A673 (cell line): ENCODE data around the gene TEDDM1. TPM values are rescaled to one million over a fixed set of nuclear protein-coding genes. Genes with fewer than 3 reads are reported as not detected.

Source experiments
- BruUV-seq: library from RNA; stranded (reverse); fragments of 400-500 nt; replicated peaks from 2 replicates; lab custom pipeline; 2021; lab: Mats Ljungman, UMichigan
- CTCF ChIA-PET: fragments of 300-600 bp; sonication (Branson Sonifier 250); formaldehyde crosslinking; loops from one replicate; lab custom pipeline; 2022; ENCODE audit warnings: antibody characterized with exemption; lab: Charles Lee
- POLR2A ChIA-PET: fragments of 300-600 bp; sonication (Branson Sonifier 250); formaldehyde crosslinking; loops from one replicate; lab custom pipeline; 2022; ENCODE audit warnings: antibody characterized with exemption; ENCODE audit not compliant: low non-redundant PET; lab: Charles Lee
- DNase-seq: peaks from one replicate; pipeline ENCODE4 v3.0.0-alpha.2; 2015; ENCODE audit warnings: low spot score
- H3K27ac ChIP-seq: fragments of 200-600 bp; sonication (generic); 2 replicates; pipeline ENCODE4 v1.5.1; 2016; ENCODE audit warnings: mixed run types, low read depth, mild to moderate bottlenecking, mixed read lengths, antibody characterized with exemption, low read length; ENCODE audit not compliant: poor library complexity, severe bottlenecking
- H3K27me3 ChIP-seq: fragments of 200-600 bp; sonication (generic); replicated peaks from 2 replicates; pipeline ENCODE4 v1.6.1; 2017; ENCODE audit warnings: mixed run types, low read depth, mild to moderate bottlenecking, mixed read lengths, antibody characterized with exemption, low read length; ENCODE audit not compliant: insufficient read depth, poor library complexity
- H3K36me3 ChIP-seq: fragments of 200-600 bp; sonication (generic); 2 replicates; pipeline ENCODE4 v1.6.1; 2016; ENCODE audit warnings: mixed run types, mild to moderate bottlenecking, mixed read lengths, antibody characterized with exemption, low read length; ENCODE audit not compliant: insufficient read depth, poor library complexity, severe bottlenecking
- H3K4me1 ChIP-seq: fragments of 200-600 bp; sonication (generic); 2 replicates; pipeline ENCODE4 v1.6.1; 2017; ENCODE audit warnings: mixed run types, mild to moderate bottlenecking, mixed read lengths, antibody characterized with exemption, low read length; ENCODE audit not compliant: insufficient read depth, poor library complexity, severe bottlenecking
- H3K4me3 ChIP-seq: fragments of 200-600 bp; sonication (generic); 2 replicates; pipeline ENCODE4 v1.5.1; 2016; ENCODE audit warnings: low read depth, mixed run types, mild to moderate bottlenecking, mixed read lengths, low read length; ENCODE audit not compliant: poor library complexity, severe bottlenecking
- H3K9me3 ChIP-seq: fragments of 200-600 bp; sonication (generic); 2 replicates; pipeline ENCODE4 v1.6.1; 2016; ENCODE audit warnings: mixed run types, low read depth, mild to moderate bottlenecking, mixed read lengths, antibody characterized with exemption, low read length; ENCODE audit not compliant: poor library complexity, severe bottlenecking
- EZH2 ChIP-seq: fragments of 200-600 bp; sonication (generic); IDR thresholded peaks from 2 replicates; pipeline ENCODE4 v1.6.1; 2017; ENCODE audit warnings: borderline replicate concordance, low read depth, mild to moderate bottlenecking, mixed read lengths, antibody characterized with exemption, low read length; ENCODE audit not compliant: poor library complexity, severe bottlenecking
- intact Hi-C: fragments of 100-400 bp; cut with micrococcal nuclease; formaldehyde crosslinking; loops from one replicate; pipeline ENCODE4 v1.10.0; 2022; ENCODE audit not compliant: unreplicated experiment
- total RNA-seq: library from RNA; stranded (reverse); gene quantifications from 2 replicates; pipeline ENCODE4 v1.2.3, GENCODE V29; 2021
- TF ChIP-seq, protein P1 (sequence below): fragments of 300-800, 200-600 bp; sonication (generic); conservative IDR thresholded peaks from 2 replicates; pipeline ENCODE4 v1.5.1; 2017; ENCODE audit warnings: low read depth, mild to moderate bottlenecking, antibody characterized with exemption, low read length, moderate library complexity, mixed read lengths

The TEDDM1 gene
- total RNA-seq, 1 experiment from 2014 or later = not detected

- no peaks in the 10 kb centered on the region for H3K4me1 ChIP-seq
- ChIA-PET CTCF (no interaction called here), POLR2A (no interaction called here)
- H3K27ac ChIP-seq = no peak overlapping the region
- BruUV-seq = no TSS peak
- no peak for DNase-seq
- H3K27me3 ChIP-seq = peaks cover 19% of the 10 kb centered on the region
- TF ChIP-seq EZH2 = no peak
- TF ChIP-seq, protein P1, sequence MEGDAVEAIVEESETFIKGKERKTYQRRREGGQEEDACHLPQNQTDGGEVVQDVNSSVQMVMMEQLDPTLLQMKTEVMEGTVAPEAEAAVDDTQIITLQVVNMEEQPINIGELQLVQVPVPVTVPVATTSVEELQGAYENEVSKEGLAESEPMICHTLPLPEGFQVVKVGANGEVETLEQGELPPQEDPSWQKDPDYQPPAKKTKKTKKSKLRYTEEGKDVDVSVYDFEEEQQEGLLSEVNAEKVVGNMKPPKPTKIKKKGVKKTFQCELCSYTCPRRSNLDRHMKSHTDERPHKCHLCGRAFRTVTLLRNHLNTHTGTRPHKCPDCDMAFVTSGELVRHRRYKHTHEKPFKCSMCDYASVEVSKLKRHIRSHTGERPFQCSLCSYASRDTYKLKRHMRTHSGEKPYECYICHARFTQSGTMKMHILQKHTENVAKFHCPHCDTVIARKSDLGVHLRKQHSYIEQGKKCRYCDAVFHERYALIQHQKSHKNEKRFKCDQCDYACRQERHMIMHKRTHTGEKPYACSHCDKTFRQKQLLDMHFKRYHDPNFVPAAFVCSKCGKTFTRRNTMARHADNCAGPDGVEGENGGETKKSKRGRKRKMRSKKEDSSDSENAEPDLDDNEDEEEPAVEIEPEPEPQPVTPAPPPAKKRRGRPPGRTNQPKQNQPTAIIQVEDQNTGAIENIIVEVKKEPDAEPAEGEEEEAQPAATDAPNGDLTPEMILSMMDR = no peak
- intact Hi-C loops = no loop called here
- H3K4me3 ChIP-seq = no peak overlapping the region
- no peaks in the 10 kb centered on the region for H3K36me3 ChIP-seq
- H3K9me3 ChIP-seq = no peaks in the 10 kb centered on the region
These were observed 13.0 kb upstream of the TEDDM1 start for GRCh38 chr1:182413486-182413885.

DNA sequence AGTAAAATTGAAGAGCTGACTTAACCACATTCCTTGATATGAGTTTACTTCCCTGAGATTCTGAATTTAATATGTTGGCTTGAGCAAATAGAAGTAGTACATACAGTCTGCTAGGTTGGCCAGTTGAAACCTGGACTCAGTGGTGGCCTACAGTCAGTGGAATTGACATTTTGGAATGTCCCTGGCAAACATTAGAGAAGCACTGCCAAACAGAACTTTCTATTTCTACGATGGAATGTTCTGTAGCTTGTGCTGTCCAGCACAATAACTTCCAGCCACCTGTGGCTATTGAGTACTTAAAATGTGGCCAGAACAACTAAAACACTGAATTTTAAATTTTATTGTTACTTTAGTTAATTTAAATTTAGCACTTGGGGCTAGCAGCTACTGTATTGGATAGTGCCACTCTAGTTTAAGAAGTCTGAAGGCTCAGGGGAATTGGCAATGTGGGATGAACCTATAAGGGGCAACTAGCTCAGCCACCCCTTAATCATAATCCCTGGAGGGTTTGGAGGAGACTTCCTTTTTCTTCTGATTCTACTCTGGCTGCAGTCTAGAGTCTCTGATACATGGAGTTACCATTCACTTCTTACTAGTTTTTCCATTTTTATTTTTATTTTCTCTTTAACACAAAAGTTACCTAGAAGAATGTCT is 10.3 kb upstream of the TEDDM1 start:
- intact Hi-C loops = no loop called here
- no peak for TF ChIP-seq EZH2
- TF ChIP-seq, protein P1 = no peak
- ChIA-PET CTCF (no interaction called here), POLR2A (no interaction called here)
- Histone ChIP-seq H3K27ac (no peak overlapping the region), H3K4me3 (no peak overlapping the region), H3K9me3 (no peaks in the 10 kb centered on the region), H3K36me3 (no peaks in the 10 kb centered on the region), H3K27me3 (peaks cover 21% of the 10 kb centered on the region), H3K4me1 (no peaks in the 10 kb centered on the region)
- no peak for DNase-seq
- BruUV-seq = no TSS peak

DNA sequence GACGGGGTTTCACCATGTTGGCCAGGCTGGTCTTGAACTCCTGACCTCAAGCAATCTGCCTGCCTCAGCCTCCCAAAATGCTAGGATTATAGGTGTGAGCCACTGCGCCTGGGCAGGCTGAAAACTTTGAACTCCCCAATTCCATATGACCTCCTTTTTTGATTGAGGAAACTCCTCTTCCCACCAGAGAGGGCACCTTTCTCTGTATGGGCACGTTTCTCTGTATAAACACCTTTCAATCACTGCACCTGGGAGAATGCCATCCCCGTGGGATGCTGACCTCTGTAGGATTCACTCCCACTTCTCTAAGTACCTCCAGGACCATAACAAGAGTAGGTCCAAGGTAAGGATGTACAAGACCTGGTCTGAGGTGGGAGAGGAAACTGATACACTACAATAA is 9.7 kb upstream of the TEDDM1 start:
- POLR2A ChIA-PET = no interaction called here
- Histone ChIP-seq H3K27ac (no peak overlapping the region), H3K4me3 (no peak overlapping the region), H3K9me3 (no peaks in the 10 kb centered on the region), H3K27me3 (peaks cover 16% of the 10 kb centered on the region), H3K36me3 (no peaks in the 10 kb centered on the region), H3K4me1 (no peaks in the 10 kb centered on the region)
- no peak for DNase-seq
- BruUV-seq = no TSS peak
- TF ChIP-seq EZH2 = no peak
- TF ChIP-seq, protein P1 = no peak
- intact Hi-C loops = no loop called here
- CTCF ChIA-PET = no interaction called here
